SK-N-SH treated with all-trans-retinoic acid at 6 μM for 48 hours (cell line): Measurements from ENCODE around the gene MRPL2.
A peak's percentile ranks its signal among the peaks of the same experiment; 100 is the strongest.

Source experiments
- ATAC-seq: fragments of 200-7000 bp; cut with Tn5 transposase; 3 replicates; pipeline ENCODE4 v1.9.1; 2020; ENCODE audit warnings: mild to moderate bottlenecking, moderate library complexity
- ARNTL ChIP-seq: fragments of 450-650 bp; formaldehyde crosslinking; IDR thresholded peaks from 2 replicates; pipeline ENCODE4 v1.5.0; 2020; ENCODE audit warnings: low read depth, mild to moderate bottlenecking, moderate library complexity, borderline replicate concordance
- CSDC2 ChIP-seq: fragments of 250-450 bp; sonication (Bioruptor Pico); IDR thresholded peaks from 2 replicates; pipeline ENCODE4 v1.5.0; 2020; ENCODE audit warnings: mild to moderate bottlenecking, moderate library complexity
- ESRRG ChIP-seq: fragments of 250-450 bp; sonication (Bioruptor Pico); IDR thresholded peaks from 2 replicates; pipeline ENCODE4 v1.6.1; 2021; ENCODE audit warnings: mild to moderate bottlenecking
- GLIS3 ChIP-seq: fragments of 250-450 bp; sonication (Bioruptor Pico); IDR thresholded peaks from 2 replicates; pipeline ENCODE4 v1.5.0; 2020; ENCODE audit warnings: mild to moderate bottlenecking, moderate library complexity
- ISL1 ChIP-seq: fragments of 250-450 bp; sonication (Bioruptor Pico); IDR thresholded peaks from 2 replicates; pipeline ENCODE4 v2.1.2; 2022; ENCODE audit warnings: mild to moderate bottlenecking, moderate library complexity
- OSR1 ChIP-seq: fragments of 250-450 bp; sonication (Bioruptor Pico); IDR thresholded peaks from 2 replicates; pipeline ENCODE4 v1.8.0; 2022; ENCODE audit warnings: moderate library complexity, mild to moderate bottlenecking, inconsistent platforms
- PPARA ChIP-seq: fragments of 250-450 bp; sonication (Bioruptor Pico); IDR thresholded peaks from 2 replicates; pipeline ENCODE4 v1.5.0; 2020; ENCODE audit warnings: mild to moderate bottlenecking, borderline replicate concordance
- RARB ChIP-seq: fragments of 250-450 bp; sonication (Bioruptor Pico); IDR thresholded peaks from 2 replicates; pipeline ENCODE4 v1.8.0; 2021; ENCODE audit warnings: mild to moderate bottlenecking, moderate library complexity
- SNAI2 ChIP-seq: fragments of 250-450 bp; sonication (Bioruptor Pico); IDR thresholded peaks from 2 replicates; pipeline ENCODE4 v1.5.0; 2020; ENCODE audit warnings: mild to moderate bottlenecking, moderate library complexity
- TCF4 ChIP-seq: fragments of 250-450 bp; sonication (Bioruptor Pico); IDR thresholded peaks from 2 replicates; pipeline ENCODE4 v1.8.0; 2021; ENCODE audit warnings: mild to moderate bottlenecking, moderate library complexity, borderline replicate concordance
- TOX ChIP-seq: fragments of 250-450 bp; sonication (Bioruptor Pico); IDR thresholded peaks from 2 replicates; pipeline ENCODE4 v1.8.0; 2021; ENCODE audit warnings: mild to moderate bottlenecking, moderate library complexity, borderline replicate concordance
- ZC3H10 ChIP-seq: fragments of 250-450 bp; sonication (Bioruptor Pico); IDR thresholded peaks from 2 replicates; pipeline ENCODE4 v1.5.1; 2021; ENCODE audit warnings: mild to moderate bottlenecking, moderate library complexity
- ZFP3 ChIP-seq: fragments of 250-450 bp; sonication (Bioruptor Pico); IDR thresholded peaks from 2 replicates; pipeline ENCODE4 v1.5.0; 2020; ENCODE audit warnings: mild to moderate bottlenecking, moderate library complexity
- ZFP30 ChIP-seq: fragments of 450-650 bp; formaldehyde crosslinking; IDR thresholded peaks from 2 replicates; pipeline ENCODE4 v1.5.0; 2022; ENCODE audit warnings: mild to moderate bottlenecking, moderate library complexity
- ZNF565 ChIP-seq: fragments of 450-650 bp; formaldehyde crosslinking; conservative IDR thresholded peaks from 2 replicates; pipeline ENCODE4 v1.5.0; 2020; ENCODE audit warnings: low read depth, mild to moderate bottlenecking, moderate library complexity
- ZNF70 ChIP-seq: fragments of 450-650 bp; formaldehyde crosslinking; IDR thresholded peaks from 2 replicates; pipeline ENCODE4 v1.5.0; 2020; ENCODE audit warnings: mild to moderate bottlenecking, moderate library complexity
- ZNF8 ChIP-seq: fragments of 450-650 bp; formaldehyde crosslinking; IDR thresholded peaks from 2 replicates; pipeline ENCODE4 v1.5.0; 2020; ENCODE audit warnings: mild to moderate bottlenecking, moderate library complexity
- TF ChIP-seq, protein P1 (sequence below): fragments of 250-450 bp; sonication (Bioruptor Pico); IDR thresholded peaks from 2 replicates; pipeline ENCODE4 v1.5.1; 2021; ENCODE audit warnings: mild to moderate bottlenecking, moderate library complexity
- TF ChIP-seq, protein P2 (sequence below): fragments of 250-450 bp; sonication (Bioruptor Pico); IDR thresholded peaks from 2 replicates; pipeline ENCODE4 v1.5.0; 2020; ENCODE audit warnings: mild to moderate bottlenecking, moderate library complexity
- TF ChIP-seq, protein P3 (sequence below): fragments of 250-450 bp; sonication (Bioruptor Pico); IDR thresholded peaks from 2 replicates; pipeline ENCODE4 v1.8.0; 2020; ENCODE audit warnings: mild to moderate bottlenecking, moderate library complexity, borderline replicate concordance
- TF ChIP-seq, protein P4 (sequence below): fragments of 250-450 bp; sonication (Bioruptor Pico); IDR thresholded peaks from 2 replicates; pipeline ENCODE4 v1.8.0; 2021; ENCODE audit warnings: low read depth, mild to moderate bottlenecking, moderate library complexity, borderline replicate concordance

The MRPL2 gene

DNA sequence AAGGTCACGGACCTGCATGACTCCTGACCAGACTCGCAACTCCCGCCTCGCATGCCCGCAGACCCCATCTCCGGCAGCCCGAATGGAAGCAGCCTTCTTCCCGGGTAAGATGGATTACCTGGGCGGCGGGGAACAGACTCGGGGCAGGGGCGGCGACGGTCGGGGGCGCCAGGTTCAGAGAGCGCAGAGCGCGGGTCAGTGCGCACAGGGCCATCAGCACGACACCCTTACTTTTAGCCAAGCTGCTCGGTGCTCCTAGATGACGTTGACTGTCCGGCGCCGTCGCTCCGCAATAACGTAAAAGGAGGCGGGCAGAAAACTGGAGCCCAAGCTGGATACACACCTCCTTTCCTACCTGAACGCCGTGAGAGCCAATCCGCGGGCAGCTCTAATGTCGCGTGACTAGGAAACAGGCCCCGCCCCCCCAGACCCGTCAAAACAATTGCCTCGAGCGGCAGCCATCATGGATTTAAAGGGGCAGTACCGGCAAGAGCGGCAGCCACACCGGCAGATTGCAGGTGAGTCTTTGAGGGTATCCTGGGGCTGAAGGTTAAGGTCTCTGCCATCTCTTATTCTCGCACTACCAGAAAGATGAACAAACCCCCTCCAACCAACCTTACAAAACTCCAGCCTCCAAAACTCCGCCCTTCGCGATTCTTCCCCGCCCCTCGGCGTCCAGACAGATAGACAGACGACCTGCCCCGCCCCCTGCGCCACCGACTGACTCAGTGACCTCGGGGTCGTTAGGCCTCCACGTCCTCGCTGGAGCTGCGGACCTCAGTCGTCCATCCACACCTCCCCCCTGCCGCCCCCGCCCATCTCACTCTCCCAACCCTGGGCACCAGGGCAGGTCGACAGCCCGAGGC is at the start of gene MRPL2, which contains the start of gene KLC4:
MRPL2 (minus strand) TSS at position 267 of the 866 bp plus-strand sequence; CDS start at position 214, 53 bp downstream.
KLC4 (plus strand) TSS at position 464 of the 866 bp plus-strand sequence. CDS start 1,705 bp downstream, outside the sequence.
- TF ChIP-seq ZNF8 (CRISPR knock-in tag) (no peak), ZC3H10 (no peak), GLIS3 (CRISPR knock-in tag) (no peak), ZNF565 (CRISPR knock-in tag) (no peak), ESRRG (no peak), TOX (CRISPR knock-in tag) (no peak), SNAI2 (no peak), PPARA (no peak)
- TF ChIP-seq, all 23 proteins: peak for 0
- peak; percentile 97 for ATAC-seq

DNA sequence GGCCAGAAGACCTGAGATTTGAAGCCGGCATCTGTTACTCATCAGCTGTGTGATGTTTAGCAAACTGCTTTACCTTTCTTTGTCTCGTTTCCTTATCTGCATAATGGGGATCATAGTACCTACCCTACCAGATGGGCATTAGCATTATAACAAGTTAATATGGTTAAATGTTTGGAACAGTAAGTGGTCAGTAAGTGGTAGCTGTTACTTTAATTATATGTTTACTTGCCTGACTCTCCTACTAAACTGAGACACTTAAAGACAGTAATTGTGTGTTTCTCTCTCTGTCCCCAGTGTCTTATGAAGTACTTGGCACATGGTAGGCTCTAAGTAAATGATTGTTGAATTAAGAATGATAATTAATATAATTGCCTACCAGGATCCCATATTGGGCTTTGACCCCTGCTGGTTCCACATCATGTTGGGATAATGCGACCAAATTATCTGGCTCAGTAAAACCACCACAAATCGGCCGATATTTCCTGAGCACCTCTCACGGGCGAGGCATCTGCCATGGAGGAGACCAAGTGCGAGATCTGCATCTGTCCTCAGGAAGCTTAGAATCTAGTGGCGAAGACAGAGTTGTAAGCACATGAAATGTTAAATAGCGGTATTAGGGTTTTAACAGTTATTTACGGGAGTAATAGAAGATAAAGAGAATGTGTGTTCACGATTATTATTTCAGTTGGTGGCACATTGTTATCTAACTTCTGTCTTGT is 48.3 kb upstream of the MRPL2 start:
- TF ChIP-seq, protein P1, sequence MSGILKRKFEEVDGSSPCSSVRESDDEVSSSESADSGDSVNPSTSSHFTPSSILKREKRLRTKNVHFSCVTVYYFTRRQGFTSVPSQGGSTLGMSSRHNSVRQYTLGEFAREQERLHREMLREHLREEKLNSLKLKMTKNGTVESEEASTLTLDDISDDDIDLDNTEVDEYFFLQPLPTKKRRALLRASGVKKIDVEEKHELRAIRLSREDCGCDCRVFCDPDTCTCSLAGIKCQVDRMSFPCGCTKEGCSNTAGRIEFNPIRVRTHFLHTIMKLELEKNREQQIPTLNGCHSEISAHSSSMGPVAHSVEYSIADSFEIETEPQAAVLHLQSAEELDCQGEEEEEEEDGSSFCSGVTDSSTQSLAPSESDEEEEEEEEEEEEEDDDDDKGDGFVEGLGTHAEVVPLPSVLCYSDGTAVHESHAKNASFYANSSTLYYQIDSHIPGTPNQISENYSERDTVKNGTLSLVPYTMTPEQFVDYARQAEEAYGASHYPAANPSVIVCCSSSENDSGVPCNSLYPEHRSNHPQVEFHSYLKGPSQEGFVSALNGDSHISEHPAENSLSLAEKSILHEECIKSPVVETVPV (CRISPR knock-in tag): no peak
- TF ChIP-seq ISL1 (CRISPR knock-in tag): no peak
- no peak for ATAC-seq

DNA sequence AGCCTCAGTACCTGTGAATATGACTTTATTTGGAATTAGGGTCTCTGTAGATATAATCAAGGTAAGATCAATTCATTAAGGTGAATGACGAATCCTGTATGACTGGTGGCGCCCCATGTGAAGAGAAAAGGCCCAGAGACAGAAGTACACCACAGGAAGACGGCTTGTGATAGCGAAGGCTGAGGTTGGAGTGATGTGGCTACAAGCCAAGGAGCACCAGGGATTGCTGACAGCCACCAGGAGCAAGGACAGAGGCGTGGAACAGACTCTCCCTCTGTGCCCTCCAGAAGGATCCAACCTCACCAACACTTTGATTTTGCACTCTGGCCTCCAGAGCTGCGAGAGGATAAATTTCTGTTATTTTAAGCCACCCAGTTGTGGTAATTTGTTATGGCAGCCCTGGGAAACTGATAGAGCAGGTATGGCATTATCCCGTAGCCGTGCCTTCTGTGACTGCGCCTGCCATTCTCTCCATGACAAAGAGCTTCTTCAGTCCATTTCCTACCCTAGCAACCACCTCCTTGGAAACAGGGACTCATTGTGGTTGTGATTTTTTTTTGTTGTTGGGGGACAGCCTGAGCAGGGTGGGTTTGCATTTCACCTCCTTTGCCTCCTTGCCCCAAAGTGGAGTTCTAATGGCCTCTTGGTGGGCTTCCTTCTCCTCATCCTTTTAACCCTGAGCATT is 46.4 kb upstream of the MRPL2 start:
- ATAC-seq: no peak
- TF ChIP-seq GLIS3 (CRISPR knock-in tag) (no peak), RARB (no peak), OSR1 (CRISPR knock-in tag) (no peak), ZFP30 (CRISPR knock-in tag) (no peak), ISL1 (CRISPR knock-in tag) (no peak)
- TF ChIP-seq, all 23 proteins: peak for 0

DNA sequence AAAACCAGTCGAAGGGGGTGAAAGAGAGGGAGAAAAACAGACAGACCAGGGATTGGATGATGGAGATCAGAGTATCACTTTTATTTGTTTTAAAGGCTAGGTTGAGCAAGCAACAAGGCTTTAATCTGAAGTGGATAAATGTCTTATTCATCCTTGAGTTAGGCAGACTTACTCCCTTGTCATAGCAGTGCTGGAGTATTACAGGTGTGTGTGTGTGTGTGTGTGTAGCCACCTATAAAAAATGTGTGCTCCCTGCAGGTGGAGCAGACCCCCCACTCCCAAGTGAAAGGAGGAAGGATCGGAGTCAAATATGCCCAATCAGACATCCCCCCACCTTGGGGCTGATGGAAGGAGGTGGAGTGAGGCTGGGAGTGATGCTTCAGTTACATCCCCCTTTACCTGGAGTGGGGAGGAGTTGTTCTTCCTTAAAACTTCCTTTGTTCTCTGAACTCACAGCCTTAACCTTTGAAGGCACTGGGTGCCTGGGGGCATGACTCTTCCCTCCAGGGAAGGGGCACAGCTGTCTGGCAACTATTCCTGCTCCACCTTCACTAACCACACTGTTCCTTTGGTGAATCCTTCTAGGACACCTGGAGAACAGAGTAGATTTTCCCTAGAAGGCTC is 44.1 kb upstream of the MRPL2 start:
- ATAC-seq: no peak
- TF ChIP-seq TOX (CRISPR knock-in tag): no peak
- no peak for TF ChIP-seq OSR1 (CRISPR knock-in tag)
- TF ChIP-seq, protein P2, sequence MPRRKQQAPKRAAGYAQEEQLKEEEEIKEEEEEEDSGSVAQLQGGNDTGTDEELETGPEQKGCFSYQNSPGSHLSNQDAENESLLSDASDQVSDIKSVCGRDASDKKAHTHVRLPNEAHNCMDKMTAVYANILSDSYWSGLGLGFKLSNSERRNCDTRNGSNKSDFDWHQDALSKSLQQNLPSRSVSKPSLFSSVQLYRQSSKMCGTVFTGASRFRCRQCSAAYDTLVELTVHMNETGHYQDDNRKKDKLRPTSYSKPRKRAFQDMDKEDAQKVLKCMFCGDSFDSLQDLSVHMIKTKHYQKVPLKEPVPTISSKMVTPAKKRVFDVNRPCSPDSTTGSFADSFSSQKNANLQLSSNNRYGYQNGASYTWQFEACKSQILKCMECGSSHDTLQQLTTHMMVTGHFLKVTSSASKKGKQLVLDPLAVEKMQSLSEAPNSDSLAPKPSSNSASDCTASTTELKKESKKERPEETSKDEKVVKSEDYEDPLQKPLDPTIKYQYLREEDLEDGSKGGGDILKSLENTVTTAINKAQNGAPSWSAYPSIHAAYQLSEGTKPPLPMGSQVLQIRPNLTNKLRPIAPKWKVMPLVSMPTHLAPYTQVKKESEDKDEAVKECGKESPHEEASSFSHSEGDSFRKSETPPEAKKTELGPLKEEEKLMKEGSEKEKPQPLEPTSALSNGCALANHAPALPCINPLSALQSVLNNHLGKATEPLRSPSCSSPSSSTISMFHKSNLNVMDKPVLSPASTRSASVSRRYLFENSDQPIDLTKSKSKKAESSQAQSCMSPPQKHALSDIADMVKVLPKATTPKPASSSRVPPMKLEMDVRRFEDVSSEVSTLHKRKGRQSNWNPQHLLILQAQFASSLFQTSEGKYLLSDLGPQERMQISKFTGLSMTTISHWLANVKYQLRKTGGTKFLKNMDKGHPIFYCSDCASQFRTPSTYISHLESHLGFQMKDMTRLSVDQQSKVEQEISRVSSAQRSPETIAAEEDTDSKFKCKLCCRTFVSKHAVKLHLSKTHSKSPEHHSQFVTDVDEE: no peak
- no peak for TF ChIP-seq ZFP3
- TF ChIP-seq, protein P3, sequence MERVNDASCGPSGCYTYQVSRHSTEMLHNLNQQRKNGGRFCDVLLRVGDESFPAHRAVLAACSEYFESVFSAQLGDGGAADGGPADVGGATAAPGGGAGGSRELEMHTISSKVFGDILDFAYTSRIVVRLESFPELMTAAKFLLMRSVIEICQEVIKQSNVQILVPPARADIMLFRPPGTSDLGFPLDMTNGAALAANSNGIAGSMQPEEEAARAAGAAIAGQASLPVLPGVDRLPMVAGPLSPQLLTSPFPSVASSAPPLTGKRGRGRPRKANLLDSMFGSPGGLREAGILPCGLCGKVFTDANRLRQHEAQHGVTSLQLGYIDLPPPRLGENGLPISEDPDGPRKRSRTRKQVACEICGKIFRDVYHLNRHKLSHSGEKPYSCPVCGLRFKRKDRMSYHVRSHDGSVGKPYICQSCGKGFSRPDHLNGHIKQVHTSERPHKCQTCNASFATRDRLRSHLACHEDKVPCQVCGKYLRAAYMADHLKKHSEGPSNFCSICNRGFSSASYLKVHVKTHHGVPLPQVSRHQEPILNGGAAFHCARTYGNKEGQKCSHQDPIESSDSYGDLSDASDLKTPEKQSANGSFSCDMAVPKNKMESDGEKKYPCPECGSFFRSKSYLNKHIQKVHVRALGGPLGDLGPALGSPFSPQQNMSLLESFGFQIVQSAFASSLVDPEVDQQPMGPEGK (CRISPR knock-in tag): no peak
- no peak for TF ChIP-seq CSDC2 (CRISPR knock-in tag)
- no peak for TF ChIP-seq ZNF70
- TF ChIP-seq ZC3H10: no peak
- no peak for TF ChIP-seq ZNF8 (CRISPR knock-in tag)
- TF ChIP-seq ZNF565 (CRISPR knock-in tag): no peak
- no peak for TF ChIP-seq RARB
- TF ChIP-seq ISL1 (CRISPR knock-in tag): no peak
- TF ChIP-seq, protein P1 (CRISPR knock-in tag): no peak
- TF ChIP-seq ARNTL: no peak
- TF ChIP-seq TCF4: no peak
- no peak for TF ChIP-seq GLIS3 (CRISPR knock-in tag)
- TF ChIP-seq PPARA: no peak
- TF ChIP-seq, protein P4, sequence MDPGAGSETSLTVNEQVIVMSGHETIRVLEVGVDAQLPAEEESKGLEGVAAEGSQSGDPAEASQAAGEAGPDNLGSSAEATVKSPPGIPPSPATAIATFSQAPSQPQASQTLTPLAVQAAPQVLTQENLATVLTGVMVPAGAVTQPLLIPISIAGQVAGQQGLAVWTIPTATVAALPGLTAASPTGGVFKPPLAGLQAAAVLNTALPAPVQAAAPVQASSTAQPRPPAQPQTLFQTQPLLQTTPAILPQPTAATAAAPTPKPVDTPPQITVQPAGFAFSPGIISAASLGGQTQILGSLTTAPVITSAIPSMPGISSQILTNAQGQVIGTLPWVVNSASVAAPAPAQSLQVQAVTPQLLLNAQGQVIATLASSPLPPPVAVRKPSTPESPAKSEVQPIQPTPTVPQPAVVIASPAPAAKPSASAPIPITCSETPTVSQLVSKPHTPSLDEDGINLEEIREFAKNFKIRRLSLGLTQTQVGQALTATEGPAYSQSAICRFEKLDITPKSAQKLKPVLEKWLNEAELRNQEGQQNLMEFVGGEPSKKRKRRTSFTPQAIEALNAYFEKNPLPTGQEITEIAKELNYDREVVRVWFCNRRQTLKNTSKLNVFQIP (CRISPR knock-in tag): no peak
- no peak for TF ChIP-seq ZFP30 (CRISPR knock-in tag)
- TF ChIP-seq ESRRG: no peak
